Keratinocyte (primary cell): Measurements from ENCODE around the gene PDE11A. TPM values are rescaled to one million over a fixed set of nuclear protein-coding genes. Genes with fewer than 3 reads are reported as not detected.

Experiments
- DNase-seq: peaks from one replicate; pipeline ENCODE4 v3.0.0-alpha.2; 2011; ENCODE audit warnings: low read depth, missing footprints, low spot score
- FAIRE-seq: peaks from 2 replicates; lab custom pipeline; 2011; peaks lifted over from hg19 to GRCh38; lab: Jason Lieb, UNC
- H2AFZ ChIP-seq: 2 replicates; pipeline ENCODE4 v1.6.0; 2012; ENCODE audit warnings: low read length, control low read depth, inconsistent platforms; ENCODE audit not compliant: control insufficient read depth
- H3K27ac ChIP-seq: 2 replicates; pipeline ENCODE4 v1.5.1; 2011; ENCODE audit warnings: low read length; ENCODE audit not compliant: control insufficient read depth, insufficient read depth
- H3K27me3 ChIP-seq: 3 replicates; pipeline ENCODE4 v1.6.0; 2011; ENCODE audit warnings: low read length; ENCODE audit not compliant: control insufficient read depth, insufficient read depth; ENCODE audit errors: extremely low read depth
- H3K36me3 ChIP-seq, 2 experiments: 2 replicates in 1 of 2; 3 replicates in 1 of 2; pipeline ENCODE4 v1.5.1; 2011; ENCODE audit warnings: low read length in 2 of 2, mild to moderate bottlenecking in 1 of 2; ENCODE audit not compliant: control insufficient read depth in 2 of 2, insufficient read depth in 2 of 2; ENCODE audit errors: extremely low read depth in 1 of 2
- H3K4me1 ChIP-seq: 3 replicates; pipeline ENCODE4 v1.5.1; 2011; ENCODE audit warnings: low read length; ENCODE audit not compliant: control insufficient read depth, insufficient read depth; ENCODE audit errors: extremely low read depth
- H3K4me2 ChIP-seq: 3 replicates; pipeline ENCODE4 v1.6.0; 2011; ENCODE audit warnings: low read depth, low read length; ENCODE audit not compliant: control insufficient read depth, insufficient read depth; ENCODE audit errors: extremely low read depth
- H3K4me3 ChIP-seq, 3 experiments: fragments of 200-600 bp in 1 of 3; sonication (generic) in 1 of 3; 2 replicates in 2 of 3; 3 replicates in 1 of 3; pipeline ENCODE4 v1.5.1; 2011 to 2016; ENCODE audit warnings: low read length in 3 of 3, mild to moderate bottlenecking in 3 of 3, control low read depth in 2 of 3, inconsistent platforms in 1 of 3, low read depth in 1 of 3, mixed read lengths in 1 of 3, mixed run types in 1 of 3, moderate library complexity in 1 of 3; ENCODE audit not compliant: control insufficient read depth in 2 of 3, insufficient read depth in 2 of 3; ENCODE audit errors: extremely low read depth in 1 of 3
- H3K79me2 ChIP-seq: 2 replicates; pipeline ENCODE4 v1.6.0; 2012; ENCODE audit warnings: low read length; ENCODE audit not compliant: control insufficient read depth, insufficient read depth
- H3K9ac ChIP-seq: 3 replicates; pipeline ENCODE4 v1.6.0; 2011; ENCODE audit warnings: low read length; ENCODE audit not compliant: control insufficient read depth, insufficient read depth; ENCODE audit errors: extremely low read depth
- H3K9me1 ChIP-seq: 3 replicates; pipeline ENCODE4 v1.6.0; 2011; ENCODE audit warnings: low read length; ENCODE audit not compliant: control insufficient read depth, insufficient read depth; ENCODE audit errors: extremely low read depth
- H3K9me3 ChIP-seq: 2 replicates; pipeline ENCODE4 v1.5.1; 2012; ENCODE audit warnings: low read depth, low read length; ENCODE audit not compliant: control insufficient read depth
- H4K20me1 ChIP-seq: 3 replicates; pipeline ENCODE4 v1.6.0; 2011; ENCODE audit warnings: low read length; ENCODE audit not compliant: control insufficient read depth, insufficient read depth; ENCODE audit errors: extremely low read depth
- EZH2 ChIP-seq: IDR thresholded peaks from one replicate; pipeline ENCODE4 v1.6.1; 2012; ENCODE audit warnings: inconsistent platforms, mild to moderate bottlenecking, low read length, moderate library complexity
- dilution Hi-C: fragments of 300-500 bp; cut with MboI; formaldehyde crosslinking; loops from one replicate; pipeline ENCODE4 v1.7.0; 2020; ENCODE audit warnings: low sequenced_read_pairs; ENCODE audit not compliant: extremely low pct_ligation_motif_present
- polyA plus RNA-seq, 5 experiments: library from polyadenylated mRNA; depleted of rRNA in 3 of 5; stranded (reverse) in 3 of 5; stranded (forward) in 1 of 5; unstranded in 1 of 5; fragments of >200 nt; gene quantifications; 1 replicate in 1 of 5; 2 replicates in 3 of 5; 3 replicates in 1 of 5; pipeline versions ENCODE4 v1.2.1 to v1.2.3, GENCODE V29; 2011 to 2012; ENCODE audit warnings: missing spikeins in 2 of 5, low read depth in 1 of 5, low replicate concordance in 1 of 5
- TF ChIP-seq, protein P1 (sequence below), 3 experiments: IDR thresholded peaks in 1 of 3; conservative IDR thresholded peaks in 1 of 3; optimal IDR thresholded peaks in 1 of 3; 2 replicates in 2 of 3; 3 replicates in 1 of 3; pipeline versions ENCODE3 to v1.5.1; 2011; ENCODE audit warnings: low read length in 3 of 3, mild to moderate bottlenecking in 3 of 3, moderate library complexity in 2 of 3, control low read depth in 1 of 3, inconsistent platforms in 1 of 3; ENCODE audit not compliant: insufficient read depth in 2 of 3; ENCODE audit errors: extremely low read depth in 1 of 3

PDE11A gene
- polyA plus RNA-seq, 1 donor (not counting 4 experiments of a cell fraction or from before 2014, with no cell fraction given), result 0.01 TPM

DNA sequence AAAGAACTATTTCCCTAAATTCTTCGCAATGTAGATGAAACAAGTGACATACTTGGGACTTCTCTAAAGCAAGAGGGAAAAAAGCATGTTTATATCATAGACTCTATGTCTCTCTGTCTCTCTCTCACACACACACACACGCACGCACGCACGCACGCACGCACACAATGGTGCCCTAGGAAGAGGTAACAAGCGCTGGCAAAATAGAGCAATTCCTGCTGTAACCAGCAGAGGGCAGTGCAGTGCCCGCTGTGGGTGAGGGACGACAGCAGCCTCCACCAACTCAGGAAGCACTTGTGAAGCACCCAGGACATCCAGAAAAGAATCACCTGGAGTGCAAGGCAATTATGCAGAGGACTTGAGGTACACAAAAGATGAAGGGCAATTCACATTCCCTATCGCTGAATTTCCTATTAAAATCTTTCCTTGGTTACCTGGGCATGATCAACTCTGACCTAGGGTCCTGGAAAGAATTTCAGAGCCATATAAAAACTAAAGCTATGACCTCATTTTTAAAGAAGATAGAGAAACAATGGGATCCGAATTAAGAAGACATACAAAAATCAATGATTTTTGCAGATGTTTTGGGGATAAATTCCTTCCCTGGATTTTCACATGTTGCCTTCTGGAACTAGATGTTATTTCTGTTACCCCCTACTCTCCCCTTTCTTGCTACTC, 166.4 kb downstream of the PDE11A start:
- H3K4me3 ChIP-seq, result no peak overlapping the region
- DNase-seq, result peak; percentile 19
- peaks cover 24% of the 10 kb centered on the region for H3K4me1 ChIP-seq
- H3K27ac ChIP-seq, result no peak overlapping the region
- no peaks in the 10 kb centered on the region for H3K9me1 ChIP-seq
- no peaks in the 10 kb centered on the region for H4K20me1 ChIP-seq
- no peaks in the 10 kb centered on the region for H3K79me2 ChIP-seq
- no peak for TF ChIP-seq EZH2
- TF ChIP-seq, protein P1, sequence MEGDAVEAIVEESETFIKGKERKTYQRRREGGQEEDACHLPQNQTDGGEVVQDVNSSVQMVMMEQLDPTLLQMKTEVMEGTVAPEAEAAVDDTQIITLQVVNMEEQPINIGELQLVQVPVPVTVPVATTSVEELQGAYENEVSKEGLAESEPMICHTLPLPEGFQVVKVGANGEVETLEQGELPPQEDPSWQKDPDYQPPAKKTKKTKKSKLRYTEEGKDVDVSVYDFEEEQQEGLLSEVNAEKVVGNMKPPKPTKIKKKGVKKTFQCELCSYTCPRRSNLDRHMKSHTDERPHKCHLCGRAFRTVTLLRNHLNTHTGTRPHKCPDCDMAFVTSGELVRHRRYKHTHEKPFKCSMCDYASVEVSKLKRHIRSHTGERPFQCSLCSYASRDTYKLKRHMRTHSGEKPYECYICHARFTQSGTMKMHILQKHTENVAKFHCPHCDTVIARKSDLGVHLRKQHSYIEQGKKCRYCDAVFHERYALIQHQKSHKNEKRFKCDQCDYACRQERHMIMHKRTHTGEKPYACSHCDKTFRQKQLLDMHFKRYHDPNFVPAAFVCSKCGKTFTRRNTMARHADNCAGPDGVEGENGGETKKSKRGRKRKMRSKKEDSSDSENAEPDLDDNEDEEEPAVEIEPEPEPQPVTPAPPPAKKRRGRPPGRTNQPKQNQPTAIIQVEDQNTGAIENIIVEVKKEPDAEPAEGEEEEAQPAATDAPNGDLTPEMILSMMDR (optimal IDR thresholded peaks at IDR 0.05 in 1 of 3, IDR thresholded peaks at IDR 0.05 in 1 of 3, conservative IDR thresholded peaks at IDR 0.05 in 1 of 3; ENCODE audit: extremely low read depth in 1 of 3, insufficient read depth in 2 of 3, low read length in 3 of 3), result peak; percentile 93 to 95 (median 93)
- peak overlapping the region; percentile 38 for H2AFZ ChIP-seq
- FAIRE-seq, result peak; percentile 84
- H3K9me3 ChIP-seq, result no peaks in the 10 kb centered on the region
- dilution Hi-C loops, result no loop called here
- peak overlapping the region; percentile 12 for H3K4me2 ChIP-seq
- H3K9ac ChIP-seq, result no peak overlapping the region
- H3K27me3 ChIP-seq, result no peaks in the 10 kb centered on the region
- no peaks in the 10 kb centered on the region for H3K36me3 ChIP-seq

DNA sequence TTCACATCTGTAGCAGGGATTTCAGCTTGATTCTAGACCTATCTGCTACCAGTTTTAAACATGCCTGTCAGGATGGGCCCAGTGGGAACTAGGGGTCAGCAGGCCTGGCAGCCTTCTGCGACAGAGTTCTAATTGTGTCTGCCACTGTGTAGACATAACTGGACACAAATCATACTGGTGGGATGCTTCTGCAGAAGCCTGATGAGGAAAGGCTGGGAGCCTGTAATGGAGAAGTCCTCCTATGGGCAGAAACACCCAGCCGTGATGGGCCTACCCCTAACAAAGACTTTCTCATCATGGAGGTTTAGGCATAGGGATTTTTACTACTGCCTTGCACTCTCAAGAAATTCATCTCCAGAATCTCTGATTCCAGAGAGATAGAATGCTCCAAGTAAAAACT, 166.9 kb downstream of the PDE11A start:
- FAIRE-seq (no peak), DNase-seq (no peak)
- Histone ChIP-seq H3K4me1 (peaks cover 22% of the 10 kb centered on the region), H3K36me3 (no peaks in the 10 kb centered on the region), H3K27me3 (no peaks in the 10 kb centered on the region), H3K79me2 (no peaks in the 10 kb centered on the region), H3K9me1 (no peaks in the 10 kb centered on the region), H3K4me2 (no peak overlapping the region), H4K20me1 (no peaks in the 10 kb centered on the region), H2AFZ (peak overlapping the region; percentile 2), H3K27ac (no peak overlapping the region), H3K9ac (no peak overlapping the region), H3K9me3 (no peaks in the 10 kb centered on the region), H3K4me3 (no peak overlapping the region)
- TF ChIP-seq, protein P1 (optimal IDR thresholded peaks at IDR 0.05 in 1 of 3, IDR thresholded peaks at IDR 0.05 in 1 of 3, conservative IDR thresholded peaks at IDR 0.05 in 1 of 3; ENCODE audit: extremely low read depth in 1 of 3, insufficient read depth in 2 of 3, low read length in 3 of 3), result no peak
- TF ChIP-seq EZH2, result no peak
- dilution Hi-C loops, result no loop called here
